ENCODE results near the gene PRR5L.

Gene PRR5L

DNA sequence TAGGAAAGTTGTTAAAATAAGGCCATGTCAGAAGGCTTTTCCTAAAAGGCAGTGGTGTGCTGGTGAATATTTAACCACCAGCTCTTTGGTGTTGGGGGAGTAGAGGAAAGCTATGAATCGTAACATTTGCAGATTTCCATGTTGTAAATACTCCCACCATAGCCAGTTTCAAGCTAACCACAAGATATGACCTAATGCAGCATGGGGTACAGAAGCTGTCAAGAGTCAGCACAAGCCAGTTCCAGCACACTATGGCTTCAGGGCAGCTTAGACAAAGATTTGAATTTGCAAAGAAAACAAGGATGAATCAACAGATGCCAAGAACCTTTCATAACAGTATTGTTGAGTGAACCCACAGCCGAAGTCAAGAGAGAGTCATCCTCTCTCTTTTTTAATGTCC is 46.8 kb upstream of the PRR5L start:
- no peak overlapping the region for H3K9ac ChIP-seq (ENCODE audit: low read length)
- no peak overlapping the region for H3K27ac ChIP-seq (ENCODE audit: low read length)
- no peak overlapping the region for H2AFZ ChIP-seq (ENCODE audit: low read length)
- H3K4me2 ChIP-seq (ENCODE audit: low read depth, low read length) = no peak overlapping the region
- no peaks in the 10 kb centered on the region for H3K27me3 ChIP-seq (replicated peaks; ENCODE audit: insufficient read depth, low read length)
- H3F3A ChIP-seq (ENCODE audit: insufficient read depth, low read length) = no peaks in the 10 kb centered on the region
- H3K4me1 ChIP-seq (ENCODE audit: low read length) = no peaks in the 10 kb centered on the region
- TF ChIP-seq EZH2phosphoT487 (IDR thresholded peaks at IDR 0.05; ENCODE audit: low read length) (no peak), EZH2 (optimal IDR thresholded peaks at IDR 0.05; ENCODE audit: low read depth, low read length) (no peak)
- TF ChIP-seq, protein P1, sequence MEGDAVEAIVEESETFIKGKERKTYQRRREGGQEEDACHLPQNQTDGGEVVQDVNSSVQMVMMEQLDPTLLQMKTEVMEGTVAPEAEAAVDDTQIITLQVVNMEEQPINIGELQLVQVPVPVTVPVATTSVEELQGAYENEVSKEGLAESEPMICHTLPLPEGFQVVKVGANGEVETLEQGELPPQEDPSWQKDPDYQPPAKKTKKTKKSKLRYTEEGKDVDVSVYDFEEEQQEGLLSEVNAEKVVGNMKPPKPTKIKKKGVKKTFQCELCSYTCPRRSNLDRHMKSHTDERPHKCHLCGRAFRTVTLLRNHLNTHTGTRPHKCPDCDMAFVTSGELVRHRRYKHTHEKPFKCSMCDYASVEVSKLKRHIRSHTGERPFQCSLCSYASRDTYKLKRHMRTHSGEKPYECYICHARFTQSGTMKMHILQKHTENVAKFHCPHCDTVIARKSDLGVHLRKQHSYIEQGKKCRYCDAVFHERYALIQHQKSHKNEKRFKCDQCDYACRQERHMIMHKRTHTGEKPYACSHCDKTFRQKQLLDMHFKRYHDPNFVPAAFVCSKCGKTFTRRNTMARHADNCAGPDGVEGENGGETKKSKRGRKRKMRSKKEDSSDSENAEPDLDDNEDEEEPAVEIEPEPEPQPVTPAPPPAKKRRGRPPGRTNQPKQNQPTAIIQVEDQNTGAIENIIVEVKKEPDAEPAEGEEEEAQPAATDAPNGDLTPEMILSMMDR (IDR thresholded peaks at IDR 0.05; ENCODE audit: low read length) = no peak
- no peaks in the 10 kb centered on the region for H3K9me2 ChIP-seq (replicated peaks; ENCODE audit: insufficient read depth, low read length)
- H3K4me3 ChIP-seq (ENCODE audit: low read length) = no peak overlapping the region
- H3K36me3 ChIP-seq (replicated peaks; ENCODE audit: insufficient read depth, low read length) = no peaks in the 10 kb centered on the region
- no peak for DNase-seq
- H3K79me2 ChIP-seq (ENCODE audit: low read length) = no peaks in the 10 kb centered on the region
- H4K20me1 ChIP-seq (ENCODE audit: insufficient read depth, low read length) = no peaks in the 10 kb centered on the region
- H3K9me3 ChIP-seq (replicated peaks; ENCODE audit: insufficient read depth, low read length) = no peaks in the 10 kb centered on the region

DNA sequence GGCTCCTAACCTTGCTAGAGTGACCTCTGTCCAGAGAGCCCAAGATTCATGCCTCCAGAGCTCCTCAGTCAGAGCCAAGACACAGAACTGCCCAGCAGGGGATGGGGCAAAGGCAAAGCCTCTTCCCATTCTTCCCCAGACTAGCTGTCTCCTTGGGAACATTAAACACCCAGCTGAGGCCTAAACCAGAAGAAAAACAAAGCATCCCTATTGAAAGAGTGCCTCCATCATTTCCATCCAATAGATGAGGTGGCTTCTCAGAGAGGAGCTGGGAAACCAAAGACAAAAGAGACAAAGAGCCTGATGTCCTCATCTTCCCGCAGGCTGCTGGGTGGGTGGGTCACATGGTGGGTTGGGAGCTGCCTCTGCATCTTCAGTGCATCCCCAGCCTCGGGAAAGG is 44.3 kb upstream of the PRR5L start:
- DNase-seq = no peak
- no peak overlapping the region for H3K9ac ChIP-seq (ENCODE audit: low read length)
- no peaks in the 10 kb centered on the region for H3F3A ChIP-seq (ENCODE audit: insufficient read depth, low read length)
- H3K4me2 ChIP-seq (ENCODE audit: low read depth, low read length) = no peak overlapping the region
- TF ChIP-seq, protein P1 (IDR thresholded peaks at IDR 0.05; ENCODE audit: low read length) = no peak
- TF ChIP-seq EZH2 (optimal IDR thresholded peaks at IDR 0.05; ENCODE audit: low read depth, low read length) (no peak), EZH2phosphoT487 (IDR thresholded peaks at IDR 0.05; ENCODE audit: low read length) (no peak)
- H4K20me1 ChIP-seq (ENCODE audit: insufficient read depth, low read length) = no peaks in the 10 kb centered on the region
- no peak overlapping the region for H3K4me3 ChIP-seq (ENCODE audit: low read length)
- H3K79me2 ChIP-seq (ENCODE audit: low read length) = no peaks in the 10 kb centered on the region
- no peak overlapping the region for H3K27ac ChIP-seq (ENCODE audit: low read length)
- H3K9me2 ChIP-seq (replicated peaks; ENCODE audit: insufficient read depth, low read length) = no peaks in the 10 kb centered on the region
- H3K27me3 ChIP-seq (replicated peaks; ENCODE audit: insufficient read depth, low read length) = no peaks in the 10 kb centered on the region
- no peaks in the 10 kb centered on the region for H3K36me3 ChIP-seq (replicated peaks; ENCODE audit: insufficient read depth, low read length)
- no peaks in the 10 kb centered on the region for H3K4me1 ChIP-seq (ENCODE audit: low read length)
- no peaks in the 10 kb centered on the region for H3K9me3 ChIP-seq (replicated peaks; ENCODE audit: insufficient read depth, low read length)
- H2AFZ ChIP-seq (ENCODE audit: low read length) = no peak overlapping the region

DNA sequence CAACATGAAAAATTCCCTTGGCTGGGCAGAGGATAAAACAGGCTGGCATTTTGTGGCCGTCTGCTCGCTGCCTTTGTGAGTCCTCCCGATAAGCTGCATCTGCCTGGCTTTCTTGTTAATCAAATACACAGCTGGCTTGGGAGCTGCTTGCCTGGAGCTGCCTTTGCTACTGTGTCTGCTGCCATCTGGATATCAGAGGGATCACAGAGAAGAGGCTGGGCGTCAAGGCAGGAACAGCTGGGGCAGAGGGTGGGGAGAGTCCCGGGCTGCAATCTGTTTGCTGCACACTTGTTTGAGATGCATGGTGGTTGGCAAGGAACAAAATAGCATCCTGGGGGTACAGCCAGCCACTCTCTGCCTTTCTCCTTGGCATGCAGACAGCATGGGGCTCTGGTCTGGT is 42.9 kb upstream of the PRR5L start:
- no peaks in the 10 kb centered on the region for H3K9me3 ChIP-seq (replicated peaks; ENCODE audit: insufficient read depth, low read length)
- H4K20me1 ChIP-seq (ENCODE audit: insufficient read depth, low read length) = no peaks in the 10 kb centered on the region
- H3F3A ChIP-seq (ENCODE audit: insufficient read depth, low read length) = no peaks in the 10 kb centered on the region
- H3K79me2 ChIP-seq (ENCODE audit: low read length) = no peaks in the 10 kb centered on the region
- H3K4me1 ChIP-seq (ENCODE audit: low read length) = no peaks in the 10 kb centered on the region
- H3K36me3 ChIP-seq (replicated peaks; ENCODE audit: insufficient read depth, low read length) = no peaks in the 10 kb centered on the region
- no peak overlapping the region for H3K9ac ChIP-seq (ENCODE audit: low read length)
- H3K27me3 ChIP-seq (replicated peaks; ENCODE audit: insufficient read depth, low read length) = no peaks in the 10 kb centered on the region
- no peaks in the 10 kb centered on the region for H3K9me2 ChIP-seq (replicated peaks; ENCODE audit: insufficient read depth, low read length)
- no peak overlapping the region for H3K27ac ChIP-seq (ENCODE audit: low read length)
- TF ChIP-seq, protein P1 (IDR thresholded peaks at IDR 0.05; ENCODE audit: low read length) = no peak
- no peak for TF ChIP-seq EZH2phosphoT487 (IDR thresholded peaks at IDR 0.05; ENCODE audit: low read length)
- no peak for TF ChIP-seq EZH2 (optimal IDR thresholded peaks at IDR 0.05; ENCODE audit: low read depth, low read length)
- no peak overlapping the region for H2AFZ ChIP-seq (ENCODE audit: low read length)
- H3K4me2 ChIP-seq (ENCODE audit: low read depth, low read length) = no peak overlapping the region
- no peak for DNase-seq
- no peak overlapping the region for H3K4me3 ChIP-seq (ENCODE audit: low read length)

Measured in MM.1S (cell line).